HCT116 (cell line): ENCODE data around the gene TNFRSF18. TPM values are rescaled to one million over a fixed set of nuclear protein-coding genes. Genes with fewer than 3 reads are reported as not detected.

Source experiments
- ATAC-seq: fragments of 200-7000 bp; cut with Tn5 transposase; 2 replicates; pipeline ENCODE4 v1.9.1; 2020; ENCODE audit warnings: mild to moderate bottlenecking, moderate library complexity
- BruUV-seq: library from RNA; stranded (reverse); fragments of 400-500 nt; replicated peaks from 2 replicates; lab custom pipeline; 2021; lab: Mats Ljungman, UMichigan
- CTCF ChIA-PET: fragments of 300-600 bp; sonication (Branson Sonifier 250); formaldehyde crosslinking; loops from one replicate; lab custom pipeline; 2021; ENCODE audit warnings: antibody characterized with exemption; lab: Charles Lee
- POLR2A ChIA-PET: fragments of 300-600, 350-600 bp; sonication (Branson Sonifier 250); formaldehyde crosslinking; loops from one replicate; lab custom pipeline; 2021; ENCODE audit warnings: antibody characterized with exemption; lab: Charles Lee
- RAD21 ChIA-PET, 2 experiments: fragments of 300-600 bp; sonication (Branson Sonifier 250); formaldehyde crosslinking; loops; one replicate each; lab custom pipeline; 2023; ENCODE audit warnings: low total read pairs in 2 of 2; ENCODE audit not compliant: uncharacterized antibody in 2 of 2, unreplicated experiment in 2 of 2, low non-redundant PET in 1 of 2; lab: Charles Lee
- DNase-seq: peaks from one replicate; pipeline ENCODE4 v3.0.0-alpha.2; 2010; ENCODE audit warnings: low read depth, low spot score
- H2AFZ ChIP-seq: fragments of 200-600 bp; shearing (Covaris generic), sonication (generic); 2 replicates; pipeline ENCODE4 v1.6.1; 2017; ENCODE audit warnings: low read depth, mixed run types, mixed read lengths, antibody characterized with exemption, low read length; ENCODE audit not compliant: poor library complexity, severe bottlenecking
- H3K27ac ChIP-seq: 2 replicates; pipeline ENCODE4 v1.5.1; 2012; ENCODE audit warnings: low read depth, low read length
- H3K27me3 ChIP-seq: fragments of 200-600 bp; sonication (generic); 2 replicates; pipeline ENCODE4 v1.6.1; 2016; ENCODE audit warnings: mixed run types, low read length, mixed read lengths; ENCODE audit not compliant: insufficient read depth
- H3K36me3 ChIP-seq, 2 experiments: fragments of 200-500 bp in 1 of 2; fragments of 200-600 bp in 1 of 2; sonication (Bioruptor generic) in 1 of 2; sonication (generic) in 1 of 2; 2 replicates each; pipeline versions ENCODE4 v1.5.1 to v1.6.1; 2014 to 2016; ENCODE audit warnings: low read length in 2 of 2, inconsistent platforms in 1 of 2, mixed read lengths in 1 of 2, mixed run types in 1 of 2; ENCODE audit not compliant: insufficient read depth in 2 of 2, control insufficient read depth in 1 of 2
- H3K4me1 ChIP-seq, 2 experiments: fragments of 200-600 bp in 1 of 2; sonication (generic) in 1 of 2; 2 replicates each; pipeline versions ENCODE4 v1.5.1 to v1.6.1; 2012 to 2017; ENCODE audit warnings: low read length in 2 of 2, inconsistent platforms in 1 of 2, mild to moderate bottlenecking in 1 of 2, mixed read lengths in 1 of 2, mixed run types in 1 of 2, moderate library complexity in 1 of 2; ENCODE audit not compliant: insufficient read depth in 2 of 2, control insufficient read depth in 1 of 2
- H3K4me2 ChIP-seq: fragments of 200-600 bp; sonication (generic); 2 replicates; pipeline ENCODE4 v1.6.1; 2017; ENCODE audit warnings: mixed run types, low read length, mixed read lengths
- H3K4me3 ChIP-seq, 2 experiments: fragments of 200-600 bp in 1 of 2; sonication (generic) in 1 of 2; replicated peaks in 1 of 2; 2 replicates each; pipeline ENCODE4 v1.5.1; 2011 to 2016; ENCODE audit warnings: low read length in 2 of 2, control low read depth in 1 of 2, low read depth in 1 of 2, mild to moderate bottlenecking in 1 of 2, mixed read lengths in 1 of 2, mixed run types in 1 of 2
- H3K79me2 ChIP-seq: fragments of 200-600 bp; sonication (generic); 2 replicates; pipeline ENCODE4 v1.6.1; 2017; ENCODE audit warnings: mild to moderate bottlenecking, mixed run types, low read length, moderate library complexity, mixed read lengths; ENCODE audit not compliant: insufficient read depth
- H3K9ac ChIP-seq: fragments of 200-600 bp; sonication (generic); 2 replicates; pipeline ENCODE4 v1.6.1; 2016; ENCODE audit warnings: low read length, mixed read lengths
- H3K9me2 ChIP-seq: fragments of 200-600 bp; sonication (generic), shearing (Covaris generic); 2 replicates; pipeline ENCODE4 v1.6.1; 2017; ENCODE audit warnings: mixed run types, mild to moderate bottlenecking, moderate library complexity; ENCODE audit not compliant: insufficient read depth
- H3K9me3 ChIP-seq, 2 experiments: fragments of 200-500 bp in 1 of 2; fragments of 200-600 bp in 1 of 2; sonication (Bioruptor generic) in 1 of 2; sonication (generic) in 1 of 2; 2 replicates each; pipeline ENCODE4 v1.6.1; 2014 to 2017; ENCODE audit warnings: low read length in 2 of 2, mixed read lengths in 2 of 2, inconsistent platforms in 1 of 2, low read depth in 1 of 2, mild to moderate bottlenecking in 1 of 2, mixed run types in 1 of 2, moderate library complexity in 1 of 2; ENCODE audit not compliant: control insufficient read depth in 1 of 2, insufficient read depth in 1 of 2
- H4K20me1 ChIP-seq: fragments of 200-600 bp; sonication (generic), shearing (Covaris generic); 2 replicates; pipeline ENCODE4 v1.6.1; 2017; ENCODE audit warnings: mixed run types, mild to moderate bottlenecking, moderate library complexity; ENCODE audit not compliant: insufficient read depth
- CEBPB ChIP-seq: IDR thresholded peaks from 2 replicates; pipeline ENCODE4 v1.6.1; 2012; ENCODE audit warnings: low read depth
- JUND ChIP-seq: IDR thresholded peaks from 2 replicates; pipeline ENCODE4 v1.6.1; 2012
- SIN3A ChIP-seq: IDR thresholded peaks from 2 replicates; pipeline ENCODE4 v1.6.1; 2012; ENCODE audit warnings: low read depth
- SP1 ChIP-seq: IDR thresholded peaks from 2 replicates; pipeline ENCODE4 v1.6.1; 2012; ENCODE audit warnings: low read depth
- TCF7L2 ChIP-seq: IDR thresholded peaks from 2 replicates; pipeline ENCODE4 v1.7.0; 2011; ENCODE audit warnings: borderline replicate concordance, inconsistent platforms; ENCODE audit not compliant: insufficient read depth, insufficient read length; ENCODE audit errors: extremely low read depth
- YY1 ChIP-seq: IDR thresholded peaks from 2 replicates; pipeline ENCODE4 v1.6.1; 2011; ENCODE audit warnings: low read length, low read depth, moderate library complexity, mild to moderate bottlenecking; ENCODE audit not compliant: insufficient replicate concordance; ENCODE audit errors: extremely low read depth
- intact Hi-C: fragments of 100-400 bp; cut with micrococcal nuclease; formaldehyde crosslinking; loops from 2 replicates; pipeline ENCODE4 v1.10.0; 2022
- total RNA-seq: library from RNA; stranded (reverse); gene quantifications from one replicate; pipeline ENCODE4 v1.2.1, GENCODE V29; 2021; ENCODE audit not compliant: unreplicated experiment
- TF ChIP-seq, protein P1 (sequence below): IDR thresholded peaks from 2 replicates; pipeline ENCODE4 v1.6.1; 2012; ENCODE audit warnings: low read depth
- TF ChIP-seq, protein P2 (sequence below): IDR thresholded peaks from 2 replicates; pipeline ENCODE4 v1.6.1; 2011; ENCODE audit warnings: mild to moderate bottlenecking, low read length, moderate library complexity; ENCODE audit not compliant: insufficient replicate concordance; ENCODE audit errors: extremely low read depth

TNFRSF18 gene
- total RNA-seq, 1 experiment from 2014 or later = 56.2 TPM

DNA sequence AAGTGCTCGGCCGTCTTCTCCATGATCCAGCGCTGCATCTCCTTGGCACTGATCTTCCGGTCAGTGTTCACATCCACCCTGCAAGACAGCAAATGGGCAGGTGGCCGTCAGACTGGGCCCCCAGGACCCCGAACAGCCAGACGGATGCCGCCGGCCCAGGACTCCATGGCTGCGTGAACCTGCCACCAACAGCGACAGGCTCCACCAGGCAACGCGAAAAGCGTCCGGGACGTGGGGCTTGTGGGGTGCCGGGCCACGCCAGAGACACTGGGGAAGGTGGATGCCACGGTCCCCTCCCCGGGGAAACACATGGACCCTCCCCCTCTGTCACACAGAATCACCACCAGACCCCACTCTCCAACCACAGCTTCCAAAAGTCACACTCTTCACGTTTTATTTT, 17.5 kb upstream of the TNFRSF18 start:
- no peak overlapping the region for H3K4me3 ChIP-seq
- H3K9ac ChIP-seq = no peak overlapping the region
- H4K20me1 ChIP-seq = no peaks in the 10 kb centered on the region
- no peaks in the 10 kb centered on the region for H3K4me1 ChIP-seq
- BruUV-seq = no TSS peak
- no peak for DNase-seq
- H3K27ac ChIP-seq = no peak overlapping the region; the same call in 1 of the 2 replicates
- peaks cover 26 to 28% of the 10 kb centered on the region in 2 experiments for H3K36me3 ChIP-seq
- POLR2A ChIA-PET = no interaction called here
- no peaks in the 10 kb centered on the region for H3K9me2 ChIP-seq
- H2AFZ ChIP-seq = no peak overlapping the region
- intact Hi-C loops = no loop called here
- peaks cover 56% of the 10 kb centered on the region for H3K79me2 ChIP-seq
- H3K9me3 ChIP-seq = no peaks in the 10 kb centered on the region
- TF ChIP-seq, protein P1, sequence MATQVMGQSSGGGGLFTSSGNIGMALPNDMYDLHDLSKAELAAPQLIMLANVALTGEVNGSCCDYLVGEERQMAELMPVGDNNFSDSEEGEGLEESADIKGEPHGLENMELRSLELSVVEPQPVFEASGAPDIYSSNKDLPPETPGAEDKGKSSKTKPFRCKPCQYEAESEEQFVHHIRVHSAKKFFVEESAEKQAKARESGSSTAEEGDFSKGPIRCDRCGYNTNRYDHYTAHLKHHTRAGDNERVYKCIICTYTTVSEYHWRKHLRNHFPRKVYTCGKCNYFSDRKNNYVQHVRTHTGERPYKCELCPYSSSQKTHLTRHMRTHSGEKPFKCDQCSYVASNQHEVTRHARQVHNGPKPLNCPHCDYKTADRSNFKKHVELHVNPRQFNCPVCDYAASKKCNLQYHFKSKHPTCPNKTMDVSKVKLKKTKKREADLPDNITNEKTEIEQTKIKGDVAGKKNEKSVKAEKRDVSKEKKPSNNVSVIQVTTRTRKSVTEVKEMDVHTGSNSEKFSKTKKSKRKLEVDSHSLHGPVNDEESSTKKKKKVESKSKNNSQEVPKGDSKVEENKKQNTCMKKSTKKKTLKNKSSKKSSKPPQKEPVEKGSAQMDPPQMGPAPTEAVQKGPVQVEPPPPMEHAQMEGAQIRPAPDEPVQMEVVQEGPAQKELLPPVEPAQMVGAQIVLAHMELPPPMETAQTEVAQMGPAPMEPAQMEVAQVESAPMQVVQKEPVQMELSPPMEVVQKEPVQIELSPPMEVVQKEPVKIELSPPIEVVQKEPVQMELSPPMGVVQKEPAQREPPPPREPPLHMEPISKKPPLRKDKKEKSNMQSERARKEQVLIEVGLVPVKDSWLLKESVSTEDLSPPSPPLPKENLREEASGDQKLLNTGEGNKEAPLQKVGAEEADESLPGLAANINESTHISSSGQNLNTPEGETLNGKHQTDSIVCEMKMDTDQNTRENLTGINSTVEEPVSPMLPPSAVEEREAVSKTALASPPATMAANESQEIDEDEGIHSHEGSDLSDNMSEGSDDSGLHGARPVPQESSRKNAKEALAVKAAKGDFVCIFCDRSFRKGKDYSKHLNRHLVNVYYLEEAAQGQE = no peak
- TF ChIP-seq YY1 = no peak
- no peak for TF ChIP-seq SP1
- TF ChIP-seq, protein P2, sequence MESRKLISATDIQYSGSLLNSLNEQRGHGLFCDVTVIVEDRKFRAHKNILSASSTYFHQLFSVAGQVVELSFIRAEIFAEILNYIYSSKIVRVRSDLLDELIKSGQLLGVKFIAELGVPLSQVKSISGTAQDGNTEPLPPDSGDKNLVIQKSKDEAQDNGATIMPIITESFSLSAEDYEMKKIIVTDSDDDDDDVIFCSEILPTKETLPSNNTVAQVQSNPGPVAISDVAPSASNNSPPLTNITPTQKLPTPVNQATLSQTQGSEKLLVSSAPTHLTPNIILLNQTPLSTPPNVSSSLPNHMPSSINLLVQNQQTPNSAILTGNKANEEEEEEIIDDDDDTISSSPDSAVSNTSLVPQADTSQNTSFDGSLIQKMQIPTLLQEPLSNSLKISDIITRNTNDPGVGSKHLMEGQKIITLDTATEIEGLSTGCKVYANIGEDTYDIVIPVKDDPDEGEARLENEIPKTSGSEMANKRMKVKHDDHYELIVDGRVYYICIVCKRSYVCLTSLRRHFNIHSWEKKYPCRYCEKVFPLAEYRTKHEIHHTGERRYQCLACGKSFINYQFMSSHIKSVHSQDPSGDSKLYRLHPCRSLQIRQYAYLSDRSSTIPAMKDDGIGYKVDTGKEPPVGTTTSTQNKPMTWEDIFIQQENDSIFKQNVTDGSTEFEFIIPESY = no peak
- TF ChIP-seq JUND = no peak
- no peak for TF ChIP-seq SIN3A
- TF ChIP-seq CEBPB = no peak
- TF ChIP-seq TCF7L2 = no peak
- RAD21 ChIA-PET = no interaction called here
- no peaks in the 10 kb centered on the region for H3K27me3 ChIP-seq
- no peak for ATAC-seq
- CTCF ChIA-PET = no interaction called here
- no peak overlapping the region for H3K4me2 ChIP-seq
